Mesenchymal stem cell (in vitro differentiated cells and primary cell): Measurements from ENCODE around the gene AOC2.
"Not testable (repeated sequence)": the region's sequence is repeated elsewhere in the genome, so short reads cannot be mapped to it uniquely, and the experiment has no call there.

Source experiments
- DNase-seq: peaks from one replicate; pipeline ENCODE4 v3.0.0-alpha.2; 2013
- H2AFZ ChIP-seq: one replicate; pipeline ENCODE4 v1.6.1; 2013; ENCODE audit warnings: low read depth, mild to moderate bottlenecking, control low read depth, inconsistent platforms, low read length, moderate library complexity
- H2AK5ac ChIP-seq: 2 replicates; pipeline ENCODE4 v1.6.1; 2013; ENCODE audit warnings: low read length, moderate library complexity, mild to moderate bottlenecking, inconsistent platforms; ENCODE audit not compliant: severe bottlenecking
- H2BK120ac ChIP-seq: one replicate; pipeline ENCODE4 v1.6.1; 2013; ENCODE audit warnings: low read depth, mild to moderate bottlenecking, inconsistent platforms, low read length, moderate library complexity
- H2BK12ac ChIP-seq, 2 experiments: one replicate each; pipeline ENCODE4 v1.6.1; 2013; ENCODE audit warnings: inconsistent platforms in 2 of 2, low read length in 2 of 2, mild to moderate bottlenecking in 2 of 2, moderate library complexity in 2 of 2, control low read depth in 1 of 2
- H2BK15ac ChIP-seq: one replicate; pipeline ENCODE4 v1.6.1; 2013; ENCODE audit warnings: mild to moderate bottlenecking, low read depth, inconsistent platforms; ENCODE audit not compliant: poor library complexity, severe bottlenecking
- H2BK5ac ChIP-seq: 2 replicates; pipeline ENCODE4 v1.6.1; 2013; ENCODE audit warnings: low read depth, mild to moderate bottlenecking, low read length, control low read depth, inconsistent platforms; ENCODE audit not compliant: poor library complexity, severe bottlenecking
- H3K14ac ChIP-seq, 2 experiments: one replicate each; pipeline ENCODE4 v1.6.1; 2013; ENCODE audit warnings: inconsistent platforms in 2 of 2, low read length in 2 of 2, control low read depth in 1 of 2, mild to moderate bottlenecking in 1 of 2, moderate library complexity in 1 of 2
- H3K18ac ChIP-seq, 2 experiments: one replicate each; pipeline ENCODE4 v1.6.1; 2013; ENCODE audit warnings: inconsistent platforms in 2 of 2, low read length in 2 of 2, control low read depth in 1 of 2, low read depth in 1 of 2, mild to moderate bottlenecking in 1 of 2
- H3K23ac ChIP-seq, 2 experiments: one replicate each; pipeline ENCODE4 v1.6.1; 2013; ENCODE audit warnings: inconsistent platforms in 2 of 2, low read length in 2 of 2, mild to moderate bottlenecking in 2 of 2, moderate library complexity in 2 of 2, control low read depth in 1 of 2
- H3K27ac ChIP-seq: 2 replicates; pipeline ENCODE4 v1.5.1; 2013; ENCODE audit warnings: mild to moderate bottlenecking, moderate library complexity, low read length, control low read depth, inconsistent platforms; ENCODE audit not compliant: poor library complexity, severe bottlenecking
- H3K27me3 ChIP-seq, 2 experiments: 2 replicates each; pipeline versions ENCODE4 v1.6.1 to v1.7.0; 2013; ENCODE audit warnings: low read length in 2 of 2, mild to moderate bottlenecking in 2 of 2, moderate library complexity in 2 of 2, control low read depth in 1 of 2, inconsistent platforms in 1 of 2; ENCODE audit not compliant: control insufficient read depth in 1 of 2, insufficient read depth in 1 of 2
- H3K36me3 ChIP-seq, 2 experiments: 2 replicates each; pipeline versions ENCODE4 v1.6.1 to v1.7.0; 2013; ENCODE audit warnings: low read length in 2 of 2, control low read depth in 1 of 2, inconsistent platforms in 1 of 2, low read depth in 1 of 2, mild to moderate bottlenecking in 1 of 2; ENCODE audit not compliant: insufficient read depth in 2 of 2, control insufficient read depth in 1 of 2
- H3K4ac ChIP-seq, 2 experiments: one replicate each; pipeline ENCODE4 v1.6.1; 2013; ENCODE audit warnings: inconsistent platforms in 2 of 2, low read length in 2 of 2, mild to moderate bottlenecking in 2 of 2, moderate library complexity in 2 of 2, control low read depth in 1 of 2, low read depth in 1 of 2
- H3K4me1 ChIP-seq: 2 replicates; pipeline ENCODE4 v1.6.1; 2013; ENCODE audit warnings: low read depth, low read length, control low read depth; ENCODE audit not compliant: control insufficient read depth, insufficient read depth
- H3K4me2 ChIP-seq: 2 replicates; pipeline ENCODE4 v1.6.1; 2013; ENCODE audit warnings: low read length, mild to moderate bottlenecking, inconsistent platforms; ENCODE audit not compliant: poor library complexity, severe bottlenecking
- H3K4me3 ChIP-seq, 2 experiments: 2 replicates each; pipeline versions ENCODE4 v1.5.1 to v1.7.0; 2013; ENCODE audit warnings: low read length in 2 of 2, mild to moderate bottlenecking in 2 of 2, control low read depth in 1 of 2, low read depth in 1 of 2; ENCODE audit not compliant: insufficient read depth in 1 of 2
- H3K79me1 ChIP-seq: replicated peaks from 2 replicates; pipeline ENCODE4 v1.6.1; 2013; ENCODE audit warnings: mild to moderate bottlenecking, control low read depth, low read length, inconsistent platforms; ENCODE audit not compliant: poor library complexity, severe bottlenecking
- H3K9ac ChIP-seq: 2 replicates; pipeline ENCODE4 v1.7.0; 2013; ENCODE audit warnings: mild to moderate bottlenecking, low read length, moderate library complexity
- H3K9me3 ChIP-seq: 2 replicates; pipeline ENCODE4 v1.7.0; 2013; ENCODE audit warnings: mild to moderate bottlenecking, low read length; ENCODE audit not compliant: control insufficient read depth
- H4K8ac ChIP-seq: one replicate; pipeline ENCODE4 v1.6.1; 2013; ENCODE audit warnings: inconsistent platforms, mild to moderate bottlenecking, low read length, moderate library complexity
- H4K91ac ChIP-seq: one replicate; pipeline ENCODE4 v1.6.1; 2013; ENCODE audit warnings: mild to moderate bottlenecking, low read length, inconsistent platforms
- WGBS: methylation state at CpG from one replicate; pipeline ENCODE4 v1.1.7; 2013; ENCODE audit warnings: mixed read lengths; 5-methylcytosine and 5-hydroxymethylcytosine counted together

Gene AOC2

GRCh38 chr17:42867694-42868261 lies 23.4 kb downstream of the AOC2 start:
- H3K23ac ChIP-seq, H3K4ac ChIP-seq, H4K91ac ChIP-seq, H2AK5ac ChIP-seq, H3K36me3 ChIP-seq, H3K4me2 ChIP-seq, H3K4me3 ChIP-seq, H3K4me1 ChIP-seq, H2BK12ac ChIP-seq, H2BK5ac ChIP-seq, H3K27ac ChIP-seq, DNase-seq, H3K18ac ChIP-seq, H3K79me1 ChIP-seq, H3K9ac ChIP-seq, H2BK120ac ChIP-seq, H2AFZ ChIP-seq, H4K8ac ChIP-seq, H3K14ac ChIP-seq, H2BK15ac ChIP-seq: not testable (repeated sequence)
- WGBS: 93% methylated on average over 15 of the region's 21 CpGs
- Histone ChIP-seq H3K27me3 (peaks cover 0 to 28% of the 10 kb centered on the region in 2 experiments), H3K9me3 (peaks cover 17% of the 10 kb centered on the region)

GRCh38 chr17:42868338-42868737 lies 24.0 kb downstream of the AOC2 start:
- no peak overlapping the region for H3K4me3 ChIP-seq
- no peak overlapping the region for H3K27ac ChIP-seq
- peaks cover 6% of the 10 kb centered on the region for H3K4me1 ChIP-seq
- no peak overlapping the region for H4K91ac ChIP-seq
- H3K23ac ChIP-seq: no peak overlapping the region
- H2AK5ac ChIP-seq: no peak overlapping the region
- H2BK12ac ChIP-seq: no peak overlapping the region
- no peak overlapping the region for H3K18ac ChIP-seq
- WGBS: 92% methylated on average over 12 of the region's 12 CpGs
- no peak overlapping the region for H4K8ac ChIP-seq
- H3K9ac ChIP-seq: no peak overlapping the region
- H2AFZ ChIP-seq: no peak overlapping the region
- H2BK120ac ChIP-seq: no peak overlapping the region
- H3K9me3 ChIP-seq: peaks cover 17% of the 10 kb centered on the region
- no peak overlapping the region for H3K4ac ChIP-seq
- no peaks in the 10 kb centered on the region for H3K79me1 ChIP-seq
- H2BK5ac ChIP-seq: no peak overlapping the region
- no peak overlapping the region for H2BK15ac ChIP-seq
- H3K27me3 ChIP-seq: peaks cover 5 to 33% of the 10 kb centered on the region in 2 experiments
- H3K36me3 ChIP-seq: no peaks in the 10 kb centered on the region
- no peak for DNase-seq
- no peak overlapping the region for H3K4me2 ChIP-seq
- H3K14ac ChIP-seq: no peak overlapping the region

GRCh38 chr17:42871647-42872046 lies 27.3 kb downstream of the AOC2 start:
- no peak overlapping the region for H3K4ac ChIP-seq
- H3K4me2 ChIP-seq: no peak overlapping the region
- H3K27me3 ChIP-seq: peaks cover 6 to 36% of the 10 kb centered on the region in 2 experiments
- H2BK12ac ChIP-seq: no peak overlapping the region
- no peaks in the 10 kb centered on the region for H3K79me1 ChIP-seq
- H3K14ac ChIP-seq: no peak overlapping the region
- no peak overlapping the region for H2BK120ac ChIP-seq
- H2BK5ac ChIP-seq: no peak overlapping the region
- no peak overlapping the region for H4K91ac ChIP-seq
- 96% methylated on average over 4 of the region's 4 CpGs for WGBS
- no peaks in the 10 kb centered on the region for H3K4me1 ChIP-seq
- no peak overlapping the region for H2AFZ ChIP-seq
- no peak overlapping the region for H3K27ac ChIP-seq
- no peak overlapping the region for H4K8ac ChIP-seq
- H3K18ac ChIP-seq: no peak overlapping the region
- H3K9me3 ChIP-seq: peaks cover 17% of the 10 kb centered on the region
- H3K4me3 ChIP-seq: no peak overlapping the region
- no peaks in the 10 kb centered on the region for H3K36me3 ChIP-seq
- H3K9ac ChIP-seq: no peak overlapping the region
- no peak overlapping the region for H2BK15ac ChIP-seq
- H2AK5ac ChIP-seq: no peak overlapping the region
- H3K23ac ChIP-seq: no peak overlapping the region
- no peak for DNase-seq

GRCh38 chr17:42872251-42872965 lies 28.0 kb downstream of the AOC2 start:
- Histone ChIP-seq H2BK12ac (no peak overlapping the region), H3K4me1 (no peaks in the 10 kb centered on the region), H2BK120ac (no peak overlapping the region), H3K23ac (no peak overlapping the region), H3K14ac (no peak overlapping the region), H3K36me3 (no peaks in the 10 kb centered on the region), H2AK5ac (no peak overlapping the region), H3K4ac (no peak overlapping the region), H4K91ac (no peak overlapping the region), H3K27me3 (peaks cover 13 to 37% of the 10 kb centered on the region in 2 experiments), H3K79me1 (no peaks in the 10 kb centered on the region), H2BK5ac (no peak overlapping the region), H3K4me3 (no peak overlapping the region), H4K8ac (no peak overlapping the region), H2BK15ac (no peak overlapping the region), H3K18ac (no peak overlapping the region), H3K9me3 (peaks cover 17% of the 10 kb centered on the region), H2AFZ (no peak overlapping the region), H3K9ac (no peak overlapping the region), H3K27ac (no peak overlapping the region), H3K4me2 (no peak overlapping the region)
- WGBS: 84% methylated on average over 5 of the region's 13 CpGs
- no peak for DNase-seq
